A549 (cell line): ENCODE measurements around the gene SPHK1. TPM values are rescaled to one million over a fixed set of nuclear protein-coding genes. Genes with fewer than 3 reads are reported as not detected.

ENCODE experiments used
- ATAC-seq, 2 experiments: fragments of 200-7000 bp in 1 of 2; fragments of >200 bp in 1 of 2; cut with Nextera tagmentation in 1 of 2; cut with Tn5 transposase in 1 of 2; 3 replicates each; pipeline versions ENCODE4 v1.8.0 to v1.9.1; 2018 to 2020; ENCODE audit warnings: mild to moderate bottlenecking in 1 of 2, moderate library complexity in 1 of 2
- CTCF ChIA-PET: fragments of 300-600 bp; sonication (Branson Sonifier 250); formaldehyde crosslinking; extraction: SDS; loops from one replicate; lab custom pipeline; 2021; ENCODE audit warnings: antibody characterized with exemption, inconsistent platforms; lab: Yijun Ruan, JAX
- POLR2A ChIA-PET: fragments of 350-600 bp; formaldehyde crosslinking; extraction: SDS; loops from one replicate; lab custom pipeline; 2021; ENCODE audit warnings: antibody characterized with exemption, inconsistent platforms; lab: Yijun Ruan, JAX
- DNase-seq, 2 experiments: peaks; one replicate each; pipeline versions ENCODE4 v3.0.0 to v3.0.0-alpha.2; 2011 to 2016; ENCODE audit warnings: low read depth in 1 of 2, low spot score in 1 of 2
- FAIRE-seq: peaks from 2 replicates; lab custom pipeline; 2011; peaks lifted over from hg19 to GRCh38; lab: Jason Lieb, UNC
- H3K27ac ChIP-seq, 2 experiments: fragments of >200 bp; sonication (Bioruptor Twin); formaldehyde crosslinking; 3 replicates each; pipeline ENCODE4 v1.5.1; 2016 to 2017
- H3K4me1 ChIP-seq: fragments of >200 bp; sonication (Bioruptor Twin); formaldehyde crosslinking; 3 replicates; pipeline ENCODE4 v1.6.1; 2016
- H3K4me2 ChIP-seq: fragments of >200 bp; sonication (Bioruptor Twin); formaldehyde crosslinking; 3 replicates; pipeline ENCODE4 v1.6.1; 2016
- H3K4me3 ChIP-seq: fragments of >200 bp; sonication (Bioruptor Twin); formaldehyde crosslinking; 3 replicates; pipeline ENCODE4 v1.5.1; 2016
- H3K9me3 ChIP-seq: fragments of >200 bp; sonication (Bioruptor Twin); formaldehyde crosslinking; 3 replicates; pipeline ENCODE4 v1.6.1; 2016
- BHLHE40 ChIP-seq: IDR thresholded peaks from 2 replicates; pipeline ENCODE4 v1.6.1; 2012; ENCODE audit warnings: low read depth, low read length, inconsistent platforms
- CBX8 ChIP-seq: fragments of 200-600 bp; sonication (generic); IDR thresholded peaks from 2 replicates; pipeline ENCODE4 v1.6.1; 2016
- CEBPB ChIP-seq, 2 experiments: fragments of >200 bp in 1 of 2; sonication (Bioruptor Twin) in 1 of 2; formaldehyde crosslinking in 1 of 2; IDR thresholded peaks; 2 replicates each; pipeline ENCODE4 v1.6.1; 2012 to 2016
- EHMT2 ChIP-seq: fragments of 200-600 bp; sonication (generic); IDR thresholded peaks from 2 replicates; pipeline ENCODE4 v1.6.1; 2016; ENCODE audit warnings: antibody characterized with exemption, low read depth, mild to moderate bottlenecking, moderate library complexity
- EP300 ChIP-seq, 2 experiments: fragments of >200 bp; sonication (Bioruptor Twin); formaldehyde crosslinking; IDR thresholded peaks; 2 replicates in 1 of 2; 3 replicates in 1 of 2; pipeline ENCODE4 v1.6.1; 2016 to 2017
- FOSB ChIP-seq: fragments of 250-450 bp; sonication (Bioruptor Pico); IDR thresholded peaks from 2 replicates; pipeline ENCODE4 v1.5.0; 2020; ENCODE audit warnings: mild to moderate bottlenecking, moderate library complexity
- FOSL2 ChIP-seq, 2 experiments: fragments of 450-650 bp in 1 of 2; fragments of >200 bp in 1 of 2; sonication (Bioruptor Twin) in 1 of 2; formaldehyde crosslinking; IDR thresholded peaks; 2 replicates each; pipeline versions ENCODE4 v1.5.0 to v1.6.1; 2016 to 2020; ENCODE audit warnings: mild to moderate bottlenecking in 1 of 2, moderate library complexity in 1 of 2
- GATA3 ChIP-seq: IDR thresholded peaks from 2 replicates; pipeline ENCODE4 v1.6.1; 2012; ENCODE audit warnings: borderline replicate concordance
- HDAC2 ChIP-seq: fragments of 200-600 bp; sonication (generic); IDR thresholded peaks from 2 replicates; pipeline ENCODE4 v1.6.1; 2016
- HOXA7 ChIP-seq: fragments of 250-450 bp; sonication (Bioruptor Pico); IDR thresholded peaks from 2 replicates; pipeline ENCODE4 v1.5.0; 2020; ENCODE audit warnings: mild to moderate bottlenecking, moderate library complexity
- HOXB5 ChIP-seq: fragments of 250-450 bp; sonication (Bioruptor Pico); IDR thresholded peaks from 2 replicates; pipeline ENCODE4 v1.5.0; 2020; ENCODE audit warnings: mild to moderate bottlenecking, moderate library complexity
- JUNB ChIP-seq: fragments of >200 bp; sonication (Bioruptor Twin); formaldehyde crosslinking; IDR thresholded peaks from 2 replicates; pipeline ENCODE4 v1.6.1; 2016
- KDM1A ChIP-seq: fragments of 200-600 bp; sonication (generic); IDR thresholded peaks from 2 replicates; pipeline ENCODE4 v1.6.1; 2016; ENCODE audit warnings: low read depth, mild to moderate bottlenecking
- MAFK ChIP-seq: fragments of 450-650 bp; IDR thresholded peaks from 2 replicates; pipeline ENCODE4 v1.6.1; 2014; ENCODE audit not compliant: partially characterized antibody
- MAZ ChIP-seq: fragments of 150-350 bp; IDR thresholded peaks from 2 replicates; pipeline ENCODE4 v1.6.1; 2014; ENCODE audit warnings: antibody characterized with exemption, low read depth, low read length, borderline replicate concordance
- MYC ChIP-seq: IDR thresholded peaks from 2 replicates; pipeline ENCODE4 v1.6.1; 2012; ENCODE audit warnings: mild to moderate bottlenecking, inconsistent platforms, low read length, improper control_type of control experiment, borderline replicate concordance
- NPAS2 ChIP-seq: fragments of 250-450 bp; sonication (Bioruptor Pico); IDR thresholded peaks from 2 replicates; pipeline ENCODE4 v1.8.0; 2022; ENCODE audit warnings: mild to moderate bottlenecking, moderate library complexity, borderline replicate concordance
- POLR2AphosphoS2 ChIP-seq: conservative IDR thresholded peaks from 2 replicates; pipeline ENCODE4 v1.6.1; 2012; ENCODE audit warnings: low read length, improper control_type of control experiment, inconsistent platforms
- RAD21 ChIP-seq, 2 experiments: fragments of >200 bp in 1 of 2; sonication (Bioruptor Twin) in 1 of 2; formaldehyde crosslinking in 1 of 2; IDR thresholded peaks in 1 of 2; conservative IDR thresholded peaks in 1 of 2; 2 replicates in 1 of 2; 3 replicates in 1 of 2; pipeline ENCODE4 v1.6.1; 2012 to 2018; ENCODE audit warnings: inconsistent platforms in 1 of 2
- RCOR1 ChIP-seq: fragments of 150-350 bp; IDR thresholded peaks from 2 replicates; pipeline ENCODE4 v1.6.1; 2014; ENCODE audit warnings: antibody characterized with exemption, low read length, low read depth
- RFX5 ChIP-seq: fragments of 450-650 bp; IDR thresholded peaks from 2 replicates; pipeline ENCODE4 v1.7.1; 2014; ENCODE audit warnings: antibody characterized with exemption, mild to moderate bottlenecking, moderate library complexity
- TFCP2L1 ChIP-seq: fragments of 250-450 bp; sonication (Bioruptor Pico); IDR thresholded peaks from 2 replicates; pipeline ENCODE4 v1.5.0; 2021; ENCODE audit warnings: mild to moderate bottlenecking
- ZC3H11A ChIP-seq: fragments of 450-650 bp; IDR thresholded peaks from 2 replicates; pipeline ENCODE4 v1.6.1; 2014; ENCODE audit warnings: antibody characterized with exemption, mild to moderate bottlenecking
- WGBS: methylation state at CpG from one replicate; pipeline ENCODE4 v1.1.6; 2017; ENCODE audit errors: missing lambda C conversion rate; 5-methylcytosine and 5-hydroxymethylcytosine counted together
- polyA plus RNA-seq, 4 experiments: library from polyadenylated mRNA; depleted of rRNA in 3 of 4; stranded (reverse); fragments of >200 nt; fragmentation: RNase III in 1 of 4; extraction: RNeasy Plus Mini Kit Qiagen cat#74134 plus additional on column Dnase treatment in 1 of 4; gene quantifications; 2 replicates in 3 of 4; 3 replicates in 1 of 4; pipeline ENCODE4 v1.2.3, GENCODE V29; 2011 to 2017
- TF ChIP-seq, protein P1 (sequence below): fragments of 450-650 bp; IDR thresholded peaks from 2 replicates; pipeline ENCODE4 v1.6.1; 2014; ENCODE audit warnings: antibody characterized with exemption
- TF ChIP-seq, protein P2 (sequence below): IDR thresholded peaks from 2 replicates; pipeline ENCODE4 v1.6.1; 2012
- TF ChIP-seq, protein P3 (sequence below): fragments of 200-600 bp; sonication (generic); IDR thresholded peaks from 2 replicates; pipeline ENCODE4 v1.6.1; 2016; ENCODE audit warnings: antibody characterized with exemption, mild to moderate bottlenecking, moderate library complexity

The SPHK1 gene
- polyA plus RNA-seq, 2 of the 4 experiments (the other 2 are of a cell fraction) = 4.6 to 14.9 TPM

DNA sequence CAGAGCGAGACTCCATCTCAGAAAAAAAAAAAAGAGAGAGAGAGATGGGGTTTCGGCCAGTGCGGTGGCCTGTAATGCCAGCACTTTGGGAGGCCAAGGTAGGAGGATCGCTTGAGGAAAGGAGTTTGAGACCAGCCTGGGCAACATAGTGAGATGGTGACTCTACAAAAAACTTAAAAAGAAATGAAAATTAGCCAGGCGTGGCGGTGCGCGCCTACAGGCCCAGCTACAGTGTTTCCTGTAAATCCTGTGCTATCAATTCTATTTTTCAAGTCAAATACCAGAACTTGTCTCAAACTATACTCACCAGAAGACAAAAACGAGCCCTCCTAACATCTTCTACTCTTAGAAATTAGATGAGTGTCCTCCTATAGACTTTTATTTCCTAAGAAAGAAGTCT lies 49.3 kb downstream of the SPHK1 start:
- peaks cover 11% of the 10 kb centered on the region for H3K4me1 ChIP-seq
- FAIRE-seq = no peak
- no peaks in the 10 kb centered on the region for H3K9me3 ChIP-seq
- no peak overlapping the region for H3K27ac ChIP-seq
- no peak for DNase-seq
- ChIA-PET CTCF (interaction anchor here (35.0 kb wide), 1 partner anchor 27 kb away, joined by 1107 read pairs; no protein-coding TSS in a partner anchor), POLR2A (no interaction called here)
- TF ChIP-seq RCOR1 = no peak
- TF ChIP-seq HOXB5 (CRISPR knock-in tag) = no peak
- no peak for TF ChIP-seq MAFK
- no peak for TF ChIP-seq EP300 (IDR thresholded peaks at IDR 0.05)
- TF ChIP-seq MYC = no peak
- no peak for TF ChIP-seq TFCP2L1
- TF ChIP-seq, protein P1, sequence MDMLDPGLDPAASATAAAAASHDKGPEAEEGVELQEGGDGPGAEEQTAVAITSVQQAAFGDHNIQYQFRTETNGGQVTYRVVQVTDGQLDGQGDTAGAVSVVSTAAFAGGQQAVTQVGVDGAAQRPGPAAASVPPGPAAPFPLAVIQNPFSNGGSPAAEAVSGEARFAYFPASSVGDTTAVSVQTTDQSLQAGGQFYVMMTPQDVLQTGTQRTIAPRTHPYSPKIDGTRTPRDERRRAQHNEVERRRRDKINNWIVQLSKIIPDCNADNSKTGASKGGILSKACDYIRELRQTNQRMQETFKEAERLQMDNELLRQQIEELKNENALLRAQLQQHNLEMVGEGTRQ = no peak
- TF ChIP-seq CBX8 = no peak
- TF ChIP-seq, protein P2, sequence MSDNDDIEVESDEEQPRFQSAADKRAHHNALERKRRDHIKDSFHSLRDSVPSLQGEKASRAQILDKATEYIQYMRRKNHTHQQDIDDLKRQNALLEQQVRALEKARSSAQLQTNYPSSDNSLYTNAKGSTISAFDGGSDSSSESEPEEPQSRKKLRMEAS = no peak
- no peak for TF ChIP-seq KDM1A
- TF ChIP-seq RFX5 = no peak
- H3K4me2 ChIP-seq = no peak overlapping the region
- 89% methylated on average over 9 of the region's 9 CpGs for WGBS
- no peak overlapping the region for H3K4me3 ChIP-seq
- no peak for ATAC-seq

DNA sequence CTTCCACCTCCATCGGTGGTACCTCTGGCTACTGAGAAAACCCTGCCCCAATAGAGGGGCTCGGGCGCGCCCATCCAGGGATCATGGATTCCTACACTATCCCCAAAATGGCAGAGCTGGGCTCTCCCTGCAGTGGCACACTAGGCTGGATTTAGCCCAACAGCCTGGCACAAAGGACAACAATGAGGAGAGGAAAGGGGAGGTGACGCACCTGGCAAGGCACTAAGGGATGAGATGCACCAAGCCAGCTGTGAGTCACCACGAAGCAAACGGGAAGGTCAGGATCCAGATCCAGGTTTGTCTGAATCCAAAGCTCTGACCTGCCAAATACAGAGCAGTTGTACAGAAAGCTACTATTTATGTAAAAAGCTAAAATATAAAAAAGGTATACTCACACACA lies 50.5 kb downstream of the SPHK1 start:
- Histone ChIP-seq H3K9me3 (no peaks in the 10 kb centered on the region), H3K4me2 (no peak overlapping the region), H3K4me3 (no peak overlapping the region), H3K27ac (no peak overlapping the region), H3K4me1 (peaks cover 19% of the 10 kb centered on the region)
- 84% methylated on average over 7 of the region's 7 CpGs for WGBS
- POLR2A ChIA-PET = interaction anchor here (1.7 kb wide), 1 partner anchor 12 kb away, joined by 6 read pairs; no protein-coding TSS in a partner anchor
- TF ChIP-seq POLR2AphosphoS2 = no peak
- no peak for TF ChIP-seq EHMT2
- no peak for TF ChIP-seq BHLHE40
- no peak for TF ChIP-seq KDM1A
- TF ChIP-seq NPAS2 (CRISPR knock-in tag) = no peak
- no peak for TF ChIP-seq ZC3H11A
- no peak for TF ChIP-seq JUNB
- no peak for TF ChIP-seq FOSB
- no peak for TF ChIP-seq HOXB5 (CRISPR knock-in tag)
- no peak for TF ChIP-seq RCOR1
- TF ChIP-seq HOXA7 (CRISPR knock-in tag) = no peak
- TF ChIP-seq RAD21 (conservative IDR thresholded peaks at IDR 0.05 in 1 of 2, IDR thresholded peaks at IDR 0.05 in 1 of 2) = no peak
- TF ChIP-seq GATA3 = no peak
- TF ChIP-seq, protein P3, sequence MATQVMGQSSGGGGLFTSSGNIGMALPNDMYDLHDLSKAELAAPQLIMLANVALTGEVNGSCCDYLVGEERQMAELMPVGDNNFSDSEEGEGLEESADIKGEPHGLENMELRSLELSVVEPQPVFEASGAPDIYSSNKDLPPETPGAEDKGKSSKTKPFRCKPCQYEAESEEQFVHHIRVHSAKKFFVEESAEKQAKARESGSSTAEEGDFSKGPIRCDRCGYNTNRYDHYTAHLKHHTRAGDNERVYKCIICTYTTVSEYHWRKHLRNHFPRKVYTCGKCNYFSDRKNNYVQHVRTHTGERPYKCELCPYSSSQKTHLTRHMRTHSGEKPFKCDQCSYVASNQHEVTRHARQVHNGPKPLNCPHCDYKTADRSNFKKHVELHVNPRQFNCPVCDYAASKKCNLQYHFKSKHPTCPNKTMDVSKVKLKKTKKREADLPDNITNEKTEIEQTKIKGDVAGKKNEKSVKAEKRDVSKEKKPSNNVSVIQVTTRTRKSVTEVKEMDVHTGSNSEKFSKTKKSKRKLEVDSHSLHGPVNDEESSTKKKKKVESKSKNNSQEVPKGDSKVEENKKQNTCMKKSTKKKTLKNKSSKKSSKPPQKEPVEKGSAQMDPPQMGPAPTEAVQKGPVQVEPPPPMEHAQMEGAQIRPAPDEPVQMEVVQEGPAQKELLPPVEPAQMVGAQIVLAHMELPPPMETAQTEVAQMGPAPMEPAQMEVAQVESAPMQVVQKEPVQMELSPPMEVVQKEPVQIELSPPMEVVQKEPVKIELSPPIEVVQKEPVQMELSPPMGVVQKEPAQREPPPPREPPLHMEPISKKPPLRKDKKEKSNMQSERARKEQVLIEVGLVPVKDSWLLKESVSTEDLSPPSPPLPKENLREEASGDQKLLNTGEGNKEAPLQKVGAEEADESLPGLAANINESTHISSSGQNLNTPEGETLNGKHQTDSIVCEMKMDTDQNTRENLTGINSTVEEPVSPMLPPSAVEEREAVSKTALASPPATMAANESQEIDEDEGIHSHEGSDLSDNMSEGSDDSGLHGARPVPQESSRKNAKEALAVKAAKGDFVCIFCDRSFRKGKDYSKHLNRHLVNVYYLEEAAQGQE = no peak
- TF ChIP-seq CEBPB (IDR thresholded peaks at IDR 0.05) = no peak
- TF ChIP-seq MAZ = no peak
- no peak for TF ChIP-seq FOSL2 (IDR thresholded peaks at IDR 0.05)
- TF ChIP-seq FOSL2 (CRISPR knock-in tag; IDR thresholded peaks at IDR 0.05) = no peak
- no peak for TF ChIP-seq HDAC2
- DNase-seq (no peak), FAIRE-seq (no peak), ATAC-seq (no peak)
- CTCF ChIA-PET = interaction anchor here (0.6 to 35.0 kb wide), 10 partner anchors 11 to 479 kb away, joined by 3 to 1107 read pairs (median 6); partner anchors contain the start of gene SPHK1
